Left lobe of liver (tissue), 2 donors: ENCODE measurements around the gene GTF2H1. TPM values are rescaled to one million over a fixed set of nuclear protein-coding genes. Genes with fewer than 3 reads are reported as not detected.
"Not testable (repeated sequence)": the region's sequence is repeated elsewhere in the genome, so short reads cannot be mapped to it uniquely, and the experiment has no call there.

ENCODE experiments used
- ATAC-seq: fragments of 200-7000 bp; cut with Tn5 transposase; one replicate; pipeline ENCODE4 v1.9.1; 2020; ENCODE audit warnings: mild to moderate bottlenecking, moderate library complexity
- DNase-seq: peaks from one replicate; pipeline ENCODE4 v3.0.0-alpha.2; 2020; ENCODE audit warnings: low spot score
- total RNA-seq: library from RNA; stranded (reverse); gene quantifications from one replicate; pipeline ENCODE4 v1.2.1, GENCODE V29; 2021
- donor health status: DM: no; HTN: no; CAD: no; lungs with moderate emphysema.
- donor health status: DM: no; HTN: yes; CAD: no.

GTF2H1 gene
- total RNA-seq, 1 donor from 2014 or later = 11.3 TPM

DNA sequence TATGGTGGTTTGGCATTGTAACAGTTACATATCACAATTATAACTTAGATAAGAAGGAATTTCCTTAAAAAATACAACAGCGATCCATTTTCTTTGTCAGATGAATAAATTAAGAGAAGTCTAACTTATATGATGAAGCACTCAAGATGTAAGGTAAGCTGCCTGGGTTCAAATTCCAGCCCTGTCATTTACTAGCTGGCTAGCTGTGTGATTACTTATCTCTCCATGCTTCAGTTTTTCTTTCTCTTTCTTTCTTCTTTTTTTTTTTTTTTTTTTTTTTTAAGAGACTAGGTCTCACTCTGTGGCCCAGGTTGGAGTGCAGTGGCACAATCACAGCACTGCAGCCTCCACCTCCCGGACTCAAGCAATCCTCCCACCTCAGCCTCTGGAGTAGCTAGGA lies 49.8 kb downstream of the GTF2H1 start:
- DNase-seq (no peak), ATAC-seq (no peak)

DNA sequence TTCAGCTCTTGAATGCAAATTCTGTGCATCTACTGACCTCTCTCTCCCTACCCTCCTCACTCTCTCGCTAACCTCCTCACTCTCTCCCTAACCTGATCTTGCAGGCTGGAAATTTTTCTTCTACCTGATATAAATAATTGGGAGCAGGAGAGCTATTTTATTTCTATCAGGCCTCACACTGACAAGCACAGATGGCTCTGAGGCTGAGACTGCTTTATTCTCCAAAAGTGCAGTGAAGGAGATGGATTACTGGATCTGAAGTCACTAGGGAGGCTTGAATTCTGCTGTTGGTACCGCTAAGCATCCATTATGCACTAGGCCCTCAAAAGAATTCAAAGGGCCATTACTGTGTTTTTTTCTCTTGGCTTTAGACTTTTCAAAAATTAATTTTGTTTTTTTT lies 52.6 kb downstream of the GTF2H1 start:
- DNase-seq (no peak), ATAC-seq (no peak)

DNA sequence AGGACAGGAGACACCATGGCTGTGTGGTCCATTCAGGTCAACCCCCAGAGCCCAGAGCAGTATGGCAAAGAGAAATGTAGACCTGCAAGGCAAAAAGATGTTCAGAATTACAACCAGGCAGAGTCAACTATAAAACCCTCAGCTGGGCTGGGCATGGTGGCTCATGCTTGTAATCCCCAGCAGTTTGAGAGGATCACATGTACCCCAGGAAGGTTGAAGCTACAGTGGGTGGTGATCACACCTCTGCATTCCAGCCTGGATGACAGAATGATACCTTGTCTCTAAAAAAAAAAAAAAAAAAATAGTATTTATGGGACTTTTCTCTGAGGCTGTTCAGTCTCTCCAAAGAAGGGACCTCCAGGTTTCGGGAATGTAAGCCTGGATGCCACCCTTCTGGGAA lies 53.6 kb downstream of the GTF2H1 start:
- DNase-seq = no peak
- no peak for ATAC-seq

DNA sequence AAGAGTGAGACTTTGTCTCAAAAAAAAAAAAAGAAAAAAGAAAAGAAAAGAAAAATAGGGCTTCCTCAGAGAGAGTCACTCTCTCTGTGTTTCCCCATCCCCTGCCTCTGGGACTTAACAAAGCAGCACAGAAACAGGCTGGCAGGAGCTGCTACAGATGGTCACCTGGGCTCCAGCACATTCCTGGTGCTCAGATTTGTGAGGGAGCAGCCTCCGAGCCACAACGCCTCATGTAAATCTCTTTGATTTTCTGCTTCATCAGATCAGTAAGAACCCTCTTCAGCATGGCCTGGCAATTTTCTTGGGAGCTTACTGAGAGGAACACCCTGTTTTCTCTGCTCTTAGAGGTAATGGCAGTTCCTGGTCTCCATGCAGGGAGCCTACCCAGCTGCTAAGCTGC lies 56.8 kb downstream of the GTF2H1 start:
- DNase-seq (no peak), ATAC-seq (no peak)

DNA sequence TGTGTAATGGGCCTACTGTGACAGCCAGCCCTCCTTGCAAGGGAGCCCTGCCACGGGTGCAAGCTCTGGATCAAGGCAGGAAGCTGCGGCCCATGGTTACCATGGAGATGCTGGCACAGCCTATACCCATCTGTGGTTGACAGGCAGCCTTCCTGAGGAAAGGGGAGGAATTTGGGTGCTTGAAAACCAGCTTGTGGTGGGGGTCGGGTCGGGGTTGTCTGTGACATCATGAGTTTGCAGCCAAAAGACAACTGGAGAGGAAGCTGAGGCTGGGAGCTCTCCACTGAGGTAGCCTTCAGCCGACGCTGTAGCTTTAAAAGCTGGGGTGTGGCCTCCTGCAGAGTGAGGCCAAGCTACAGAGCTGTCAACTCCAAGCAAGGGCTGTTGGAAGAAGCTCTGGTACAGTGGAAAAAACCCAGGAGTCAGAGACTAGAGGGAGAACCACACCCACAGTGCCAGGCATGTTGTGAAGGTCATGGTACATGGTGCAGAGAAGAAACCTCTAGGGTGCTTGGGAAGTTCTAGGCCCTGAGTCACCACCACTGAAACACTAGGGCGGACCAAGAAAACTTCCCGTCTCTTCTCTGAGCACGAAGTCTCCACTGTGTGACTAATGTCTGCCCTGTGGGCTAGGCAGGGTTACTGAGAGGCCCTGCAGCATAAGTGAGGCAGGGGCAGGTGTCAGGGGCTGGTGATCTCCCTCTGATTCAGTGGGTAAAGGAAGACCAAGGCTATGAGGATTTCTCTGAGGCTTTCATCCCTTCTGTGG lies 61.2 kb downstream of the GTF2H1 start:
- peak; percentile 79 for ATAC-seq
- DNase-seq = peak; percentile 74

DNA sequence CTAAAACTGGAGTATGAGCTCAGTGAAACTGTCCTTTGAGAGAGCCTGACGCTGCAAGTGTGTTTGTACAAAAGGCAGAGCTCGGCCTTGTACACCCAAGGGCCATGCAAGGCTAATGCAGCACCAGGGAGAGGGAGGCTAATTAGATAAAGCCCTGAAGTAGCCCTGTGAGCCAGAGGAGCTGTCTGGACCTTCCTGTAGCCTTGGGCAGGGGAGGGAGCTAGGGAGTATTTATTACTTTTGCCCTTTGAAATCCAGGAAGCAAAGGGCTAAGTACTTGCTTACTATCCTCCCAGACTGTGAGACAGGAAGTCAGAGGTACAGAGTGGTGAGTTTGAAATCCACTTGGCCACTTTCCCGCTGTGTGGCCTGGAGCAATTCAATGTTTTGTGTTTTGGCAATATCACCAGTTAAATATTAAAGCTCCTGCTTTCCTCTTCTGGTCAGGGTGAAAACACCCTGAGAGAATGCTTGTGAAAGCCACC lies 61.8 kb downstream of the GTF2H1 start:
- peak; percentile 88 for ATAC-seq
- peak; percentile 92 for DNase-seq

DNA sequence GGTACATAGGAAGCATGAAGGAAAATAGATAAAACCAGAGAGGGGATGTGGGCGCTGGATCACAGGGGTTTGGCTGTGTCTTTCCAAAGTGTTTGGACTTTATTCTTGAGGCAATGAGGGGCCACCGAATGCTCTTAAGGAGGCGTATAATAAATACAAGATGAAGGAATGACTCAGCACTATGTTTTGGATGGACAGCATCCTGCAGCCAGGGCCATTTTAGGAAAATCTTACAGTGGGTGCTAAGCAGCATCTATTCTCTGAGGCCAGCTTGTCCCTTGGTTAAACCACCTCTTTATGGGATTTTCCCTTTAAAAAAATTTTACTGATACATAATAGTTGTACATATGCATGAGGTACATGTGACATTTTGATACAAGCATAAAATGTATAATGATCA lies 67.7 kb downstream of the GTF2H1 start:
- DNase-seq (no peak), ATAC-seq (no peak)

DNA sequence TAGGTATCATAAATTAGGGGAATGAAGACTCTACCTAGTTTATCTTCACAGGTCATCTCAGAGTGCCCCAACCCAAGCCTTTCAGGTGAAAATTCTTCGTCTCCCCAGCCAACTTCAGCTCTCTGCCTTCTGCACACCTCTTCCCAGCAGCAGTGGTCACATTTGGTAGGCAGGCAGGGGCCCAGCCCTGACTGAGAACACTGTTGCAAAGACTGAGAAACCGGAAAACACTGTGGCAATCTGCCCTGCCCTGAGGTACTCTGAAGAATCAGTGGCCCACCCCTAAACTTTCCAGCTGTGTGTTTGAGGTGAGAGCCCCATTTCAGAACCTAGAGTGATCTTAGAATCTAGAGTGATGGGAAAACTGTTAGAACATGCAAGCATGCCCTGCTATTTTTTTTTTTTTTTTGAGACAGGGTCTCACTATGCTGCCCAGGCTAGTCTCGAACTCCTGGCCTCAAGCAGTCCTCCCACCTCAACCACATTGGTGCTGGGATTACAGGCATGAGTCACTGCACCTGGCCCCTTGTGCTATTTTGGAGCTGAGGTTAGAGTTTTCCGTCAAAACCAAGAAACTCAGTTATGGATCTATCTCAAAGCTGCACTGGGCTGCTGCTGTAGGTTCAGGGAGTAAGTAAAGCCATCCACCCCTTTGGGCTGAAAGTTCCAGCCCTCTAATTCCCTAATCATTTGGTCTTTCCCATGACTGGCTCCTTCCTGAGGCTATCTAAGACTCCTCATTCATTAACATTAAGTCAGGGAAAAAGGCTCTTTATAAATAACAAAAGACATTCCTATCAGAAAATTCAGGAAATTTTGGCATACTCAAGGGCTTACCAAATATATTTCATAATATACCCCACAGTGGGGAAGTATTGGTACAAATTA lies 70.3 kb downstream of the GTF2H1 start:
- DNase-seq = no peak
- ATAC-seq = no peak

DNA sequence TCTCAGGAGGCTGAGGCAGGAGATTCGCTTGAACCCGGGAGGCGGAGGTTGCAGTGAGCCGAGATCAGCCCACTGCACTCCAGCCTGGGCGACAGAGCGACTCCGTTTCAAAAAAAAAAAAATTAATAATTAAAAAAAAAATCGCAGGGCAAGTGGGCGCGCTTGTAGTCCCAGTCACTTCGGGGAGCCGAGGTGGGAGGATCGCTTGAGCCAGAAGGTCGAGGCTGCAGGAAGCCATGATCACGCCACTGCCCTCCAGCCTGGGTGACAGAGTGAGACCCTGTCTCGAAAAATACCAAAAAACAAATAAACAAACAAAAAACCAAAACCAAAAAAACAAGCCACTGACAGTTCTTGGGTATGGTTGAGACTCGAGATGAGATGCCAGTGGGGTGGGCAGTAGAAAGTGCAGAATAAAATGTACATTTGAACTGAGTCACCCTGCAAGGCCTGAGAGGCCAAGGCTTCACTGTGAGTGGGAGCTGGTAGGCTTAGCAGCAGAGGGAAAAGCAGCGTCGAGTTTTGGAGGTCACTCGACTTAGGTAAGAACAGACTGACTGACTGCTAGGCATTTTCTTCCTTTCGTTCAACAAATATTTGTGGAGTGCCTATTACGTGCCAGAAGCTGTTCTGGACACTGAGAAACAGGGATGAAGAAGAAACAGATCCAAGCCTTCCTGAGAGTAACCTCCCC lies 71.4 kb downstream of the GTF2H1 start:
- ATAC-seq (no peak), DNase-seq (no peak)

DNA sequence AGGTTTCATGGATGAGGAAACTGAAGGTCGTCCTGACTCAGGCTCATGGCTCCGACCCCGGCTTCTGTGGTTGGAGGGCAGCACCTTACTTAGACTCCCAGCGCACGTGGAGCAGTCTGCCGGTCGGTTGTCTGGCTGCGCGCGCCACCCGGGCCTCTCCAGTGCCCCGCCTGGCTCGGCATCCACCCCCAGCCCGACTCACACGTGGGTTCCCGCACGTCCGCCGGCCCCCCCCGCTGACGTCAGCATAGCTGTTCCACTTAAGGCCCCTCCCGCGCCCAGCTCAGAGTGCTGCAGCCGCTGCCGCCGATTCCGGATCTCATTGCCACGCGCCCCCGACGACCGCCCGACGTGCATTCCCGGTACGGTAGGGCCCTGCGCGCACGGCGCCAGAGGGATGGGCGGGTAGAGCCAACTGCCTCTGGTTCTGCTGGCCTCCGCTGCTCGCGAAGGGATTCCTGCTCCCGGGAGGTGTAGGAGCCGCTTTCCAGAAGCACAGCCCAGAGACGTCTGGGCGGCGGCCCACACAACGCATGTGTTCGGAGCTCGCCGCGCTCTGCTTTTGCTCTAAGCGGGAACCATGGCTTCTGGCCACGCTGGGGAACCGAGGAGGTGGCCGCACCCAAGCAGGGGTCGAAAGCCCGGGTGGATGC lies 72.0 kb downstream of the GTF2H1 start, which contains the start of gene LDHA:
Gene LDHA (plus strand): TSS at position 289 of the 653 bp plus-strand sequence. CDS start 2,280 bp downstream, outside the sequence.
- DNase-seq = peak; percentile 99
- ATAC-seq = peak; percentile 78

DNA sequence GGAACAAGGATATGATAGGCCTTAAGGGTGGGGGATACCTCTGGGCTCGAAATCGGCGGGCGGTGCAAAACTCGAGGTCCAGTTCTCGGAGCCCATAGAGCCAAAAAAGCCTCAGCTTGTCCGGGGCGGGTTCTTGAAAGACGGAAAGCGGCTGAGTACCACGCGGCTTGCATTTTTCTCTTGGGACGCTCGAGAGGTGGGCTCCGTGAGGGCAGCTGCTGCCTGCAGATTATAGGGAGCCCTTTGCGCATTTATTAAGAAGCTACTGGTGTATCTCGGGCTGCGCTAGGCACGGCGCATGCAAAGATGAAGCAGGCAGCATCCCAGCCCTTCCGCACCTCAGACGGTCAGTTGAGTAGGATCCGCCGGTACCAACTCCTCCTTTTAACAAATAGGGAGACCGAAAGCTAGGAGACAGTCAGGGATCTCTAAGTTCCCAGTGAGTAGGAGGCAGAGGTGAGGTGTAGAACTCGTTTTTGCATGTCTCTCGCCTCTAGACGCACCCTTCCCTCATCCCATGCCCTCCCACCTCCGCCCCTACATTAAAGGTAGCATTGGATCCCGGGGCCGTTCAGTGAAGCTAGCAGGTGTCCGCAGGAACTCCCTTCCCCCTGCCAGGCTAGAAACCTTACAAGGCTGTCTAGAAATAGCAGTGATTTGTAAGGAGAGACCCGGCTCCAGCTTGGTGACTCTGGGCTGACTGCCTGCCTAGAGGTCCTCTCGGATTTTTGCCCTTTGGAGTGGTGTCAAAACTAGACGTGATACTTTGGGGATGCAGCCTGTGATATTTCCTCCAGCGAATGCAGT lies 72.8 kb downstream of the GTF2H1 start:
- ATAC-seq = peak; percentile 15
- no peak for DNase-seq

DNA sequence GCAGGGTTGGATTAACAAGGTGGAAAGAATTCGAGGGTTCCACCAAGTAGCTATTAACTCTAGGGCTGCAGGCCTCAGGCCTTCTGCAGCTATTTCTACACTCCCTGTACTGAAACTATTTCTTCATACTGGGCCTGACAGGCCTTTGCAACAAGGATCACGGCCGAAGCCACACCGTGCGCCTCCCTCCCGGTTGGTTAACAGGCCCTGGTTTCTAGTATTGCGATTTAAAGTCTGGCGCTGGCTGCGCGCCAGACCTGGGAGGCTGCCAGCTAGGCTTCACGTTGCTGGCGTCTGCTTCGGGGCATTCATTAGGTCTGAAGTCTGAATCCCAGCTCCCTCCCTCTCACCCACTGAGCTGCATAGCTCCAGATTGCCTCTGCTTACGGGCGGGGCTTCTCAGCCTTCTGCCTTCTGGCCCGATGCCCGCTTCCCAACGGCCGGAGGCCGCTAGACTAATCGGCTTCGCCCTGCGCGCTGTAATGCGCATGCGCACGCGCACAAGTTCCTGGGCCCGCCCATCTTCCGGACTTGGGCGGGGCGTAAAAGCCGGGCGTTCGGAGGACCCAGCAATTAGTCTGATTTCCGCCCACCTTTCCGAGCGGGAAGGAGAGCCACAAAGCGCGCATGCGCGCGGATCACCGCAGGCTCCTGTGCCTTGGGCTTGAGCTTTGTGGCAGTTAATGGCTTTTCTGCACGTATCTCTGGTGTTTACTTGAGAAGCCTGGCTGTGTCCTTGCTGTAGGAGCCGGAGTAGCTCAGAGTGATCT lies 73.6 kb downstream of the GTF2H1 start:
- peak; percentile 99 for DNase-seq
- ATAC-seq = peak; percentile 77

DNA sequence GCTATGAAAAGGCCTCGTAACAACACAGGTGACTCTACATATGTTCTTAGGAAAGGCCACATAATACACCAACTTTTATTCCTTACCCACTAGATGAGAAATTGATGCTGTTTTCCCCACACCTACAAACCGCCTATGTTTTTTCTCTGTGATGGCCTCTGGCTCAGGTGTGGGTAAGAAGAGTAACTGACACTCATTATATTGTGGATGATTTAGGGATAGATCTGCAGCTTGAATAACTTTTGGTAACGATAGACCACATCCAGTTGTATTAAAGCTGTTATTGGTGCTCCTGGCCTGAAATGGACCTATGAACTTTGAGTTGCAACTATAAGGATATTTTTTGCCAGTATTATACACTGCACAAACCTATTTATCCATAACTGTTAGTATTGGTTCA lies 75.6 kb downstream of the GTF2H1 start:
- ATAC-seq (no peak), DNase-seq (no peak)

DNA sequence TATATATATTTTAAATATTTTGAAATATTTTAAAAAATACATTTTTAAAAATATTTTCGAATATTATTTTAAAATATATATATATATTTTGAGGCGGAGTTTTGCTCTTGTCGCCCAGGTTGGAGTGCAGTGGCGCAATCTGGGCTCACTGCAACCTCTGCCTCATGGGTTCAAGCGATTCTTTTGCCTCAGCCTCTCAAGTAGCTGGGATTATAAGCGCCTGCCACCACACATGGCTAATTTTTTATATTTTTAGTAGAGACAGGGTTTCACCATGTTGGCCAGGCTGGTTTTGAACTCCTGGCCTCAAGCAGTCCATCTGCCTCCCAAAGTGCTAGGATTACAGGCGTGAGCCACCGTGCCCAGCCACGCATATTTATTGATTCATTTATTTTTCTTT lies 78.7 kb downstream of the GTF2H1 start:
- ATAC-seq, DNase-seq: not testable (repeated sequence)

DNA sequence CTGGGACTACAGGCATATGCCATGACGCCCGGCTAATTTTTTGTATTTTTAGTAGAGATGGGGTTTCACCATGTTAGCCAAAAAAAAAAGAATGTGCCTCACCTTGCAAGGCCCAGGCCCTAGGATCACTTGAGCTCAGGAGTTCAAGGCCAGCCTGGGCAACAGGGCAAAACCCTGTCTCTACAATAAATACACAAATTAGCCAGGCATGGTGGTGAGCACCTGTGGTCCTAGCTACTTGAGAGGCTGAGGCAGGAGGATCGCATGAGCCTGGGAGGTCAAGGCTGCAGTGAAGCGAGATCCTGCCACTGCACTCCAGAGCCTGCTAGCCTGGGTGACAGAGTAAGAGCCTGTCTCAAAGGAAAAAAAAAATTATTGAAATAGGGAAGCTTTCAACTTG lies 81.7 kb downstream of the GTF2H1 start:
- no peak for ATAC-seq
- no peak for DNase-seq

DNA sequence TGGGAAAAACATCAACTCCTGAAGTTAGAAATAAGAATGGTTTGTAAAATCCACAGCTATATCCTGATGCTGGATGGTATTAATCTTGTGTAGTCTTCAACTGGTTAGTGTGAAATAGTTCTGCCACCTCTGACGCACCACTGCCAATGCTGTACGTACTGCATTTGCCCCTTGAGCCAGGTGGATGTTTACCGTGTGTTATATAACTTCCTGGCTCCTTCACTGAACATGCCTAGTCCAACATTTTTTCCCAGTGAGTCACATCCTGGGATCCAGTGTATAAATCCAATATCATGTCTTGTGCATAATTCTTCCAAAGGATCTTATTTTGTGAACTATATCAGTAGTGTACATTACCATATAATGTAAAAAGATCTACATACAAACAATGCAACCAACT lies 85.0 kb downstream of the GTF2H1 start:
- not testable (repeated sequence) for DNase-seq
- peak; percentile 64 for ATAC-seq

DNA sequence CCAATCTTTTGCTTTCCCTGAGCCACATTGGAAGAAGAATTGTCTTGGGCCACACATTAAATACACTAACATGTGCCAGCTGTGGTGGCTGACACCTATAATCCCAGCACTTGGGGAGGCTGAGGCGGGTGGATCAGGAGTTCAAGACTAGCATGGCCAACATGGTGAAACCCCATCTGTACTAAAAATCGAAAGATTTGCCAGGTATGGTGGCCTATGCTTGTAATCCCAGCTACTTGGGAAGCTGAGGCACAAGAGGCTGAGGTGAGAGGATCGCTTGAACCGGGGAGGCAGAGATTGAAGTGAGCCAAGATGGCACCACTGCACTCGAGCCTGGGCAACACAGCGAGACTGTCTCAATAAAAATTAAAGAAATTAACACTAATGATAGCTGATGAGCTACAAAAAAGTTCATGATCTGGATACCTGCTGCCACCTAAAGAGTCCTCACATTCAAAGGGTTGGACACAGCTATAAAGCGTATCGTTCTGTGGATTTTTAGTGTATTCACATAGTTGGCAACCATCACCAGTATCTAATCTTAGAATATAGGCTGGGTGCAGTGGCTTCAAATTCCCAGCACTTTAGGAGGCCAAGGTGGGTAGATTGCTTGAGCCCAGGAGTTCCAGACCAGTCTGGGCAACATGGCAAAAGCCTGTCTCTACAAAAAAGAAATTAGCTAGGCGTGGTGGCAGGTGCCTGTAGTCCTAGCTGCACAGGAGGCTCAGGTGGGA lies 86.4 kb downstream of the GTF2H1 start:
- ATAC-seq = no peak
- DNase-seq = no peak

DNA sequence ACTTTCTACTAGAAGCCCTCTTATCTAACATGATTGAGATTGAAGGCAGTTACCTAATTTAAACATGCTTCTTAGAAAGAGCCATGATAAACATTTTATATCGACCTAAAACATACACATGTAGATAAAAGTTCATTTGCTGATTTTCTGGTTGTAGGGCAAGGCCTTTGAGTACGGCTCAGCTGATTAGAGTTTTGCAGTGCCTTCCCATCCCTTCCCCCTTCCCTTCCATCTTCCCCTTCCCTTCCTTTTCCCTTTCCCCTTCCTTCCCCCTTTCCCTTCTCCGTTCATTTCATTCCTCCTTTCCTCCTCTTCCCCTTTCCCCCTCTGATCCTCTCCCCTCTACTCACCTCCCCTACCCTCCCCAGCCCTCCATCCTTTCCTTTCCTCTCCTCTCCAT lies 94.1 kb downstream of the GTF2H1 start:
- ATAC-seq (no peak), DNase-seq (no peak)
